Stimulated activated CD4-positive, alpha-beta T cell treated with anti-CD3 and anti-CD28 coated beads, Interleukin-15, amount 100 ng/mL, for 48 hours (primary cell): ENCODE results near the gene TIGAR.
A peak's percentile ranks its signal among the peaks of the same experiment; 100 is the strongest.

Source experiments
- DNase-seq, 2 donors: peaks; one replicate each; pipeline ENCODE4 v3.0.0-alpha.2; 2020; ENCODE audit warnings: low read depth in 2 of 2

TIGAR gene

DNA sequence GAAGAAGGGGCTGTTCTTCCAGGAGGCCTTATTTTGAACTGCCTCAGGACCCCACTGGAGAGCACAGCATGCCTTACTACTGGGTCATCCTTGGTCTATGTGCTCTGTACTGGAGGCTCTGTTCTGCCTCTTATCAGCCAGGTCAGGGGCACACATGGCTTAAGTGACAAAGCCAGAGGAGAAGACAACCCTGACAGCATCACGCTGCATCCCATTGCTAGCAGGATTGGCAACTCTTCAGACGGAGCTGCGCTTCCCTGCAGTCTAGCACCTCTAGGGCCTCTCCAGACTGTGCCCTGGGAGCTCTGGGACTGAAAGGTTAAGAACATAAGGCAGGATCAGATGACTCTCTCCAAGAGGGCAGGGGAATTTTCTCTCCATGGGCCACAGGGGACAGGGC, 17.3 kb upstream of the TIGAR start:
- DNase-seq: no peak

DNA sequence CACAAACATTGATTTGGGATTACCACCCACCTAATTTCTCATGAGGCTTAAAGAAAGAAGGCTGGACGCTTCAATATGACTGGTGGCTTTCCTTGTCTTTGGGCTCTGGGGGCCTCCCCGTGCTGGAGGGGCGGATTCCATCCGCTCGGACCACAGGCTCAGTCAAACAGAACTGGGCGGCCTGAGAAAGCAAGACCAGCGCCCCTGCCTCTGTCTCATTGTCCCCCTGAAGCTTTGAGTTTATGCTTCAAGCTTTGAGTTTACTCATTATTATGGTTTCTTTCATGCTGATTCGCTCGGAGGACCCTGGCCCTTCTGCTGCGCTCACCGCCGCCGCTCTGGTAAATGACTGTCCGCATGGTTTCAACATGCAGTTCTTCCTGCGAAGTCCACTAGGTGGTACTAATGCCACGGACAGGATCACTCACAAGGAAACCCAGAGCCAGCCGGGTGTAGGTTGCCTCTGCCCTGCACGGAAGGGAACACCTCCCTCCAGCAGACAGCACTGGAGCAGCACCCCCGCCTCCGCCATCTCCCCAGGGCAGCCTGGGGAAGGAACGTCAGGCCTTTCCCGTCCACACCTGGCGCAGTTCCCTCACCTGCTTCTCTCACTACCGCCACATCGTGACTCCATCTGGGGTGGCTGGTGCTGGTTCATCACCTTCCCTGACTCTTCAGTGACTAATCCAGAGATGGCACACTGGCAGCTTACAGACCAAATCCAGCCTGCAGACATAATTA, 13.2 kb upstream of the TIGAR start:
- no peak for DNase-seq

DNA sequence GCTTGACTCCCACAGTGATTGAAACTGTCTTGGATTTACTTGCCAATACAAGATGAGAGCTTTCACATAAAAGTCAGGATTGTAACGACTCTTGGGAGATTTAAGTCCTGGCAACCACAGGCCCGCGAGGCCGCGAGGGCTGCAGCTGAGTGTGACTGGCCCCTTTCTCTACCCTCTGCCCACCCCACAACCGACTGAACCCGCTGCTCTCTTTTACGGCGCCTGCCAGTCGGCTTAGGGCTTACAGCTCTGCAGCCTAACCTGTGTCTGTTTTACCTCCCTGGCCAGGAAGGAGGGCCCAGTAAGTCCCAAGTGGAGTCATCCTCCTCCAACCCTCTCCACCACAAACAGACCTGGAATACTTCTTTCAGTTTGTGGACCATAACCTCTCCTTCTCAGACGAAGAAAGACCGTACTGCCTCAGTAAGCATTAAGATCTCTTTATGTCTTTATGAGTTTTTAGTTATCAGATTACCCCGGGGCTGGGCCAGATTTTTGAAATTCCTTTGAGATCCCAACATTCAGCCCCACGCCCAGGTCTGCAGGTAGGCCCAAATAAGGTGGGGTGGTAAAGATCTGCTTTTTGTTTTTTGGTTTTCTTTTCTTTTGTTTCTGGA, 12.6 kb upstream of the TIGAR start:
- no peak for DNase-seq

DNA sequence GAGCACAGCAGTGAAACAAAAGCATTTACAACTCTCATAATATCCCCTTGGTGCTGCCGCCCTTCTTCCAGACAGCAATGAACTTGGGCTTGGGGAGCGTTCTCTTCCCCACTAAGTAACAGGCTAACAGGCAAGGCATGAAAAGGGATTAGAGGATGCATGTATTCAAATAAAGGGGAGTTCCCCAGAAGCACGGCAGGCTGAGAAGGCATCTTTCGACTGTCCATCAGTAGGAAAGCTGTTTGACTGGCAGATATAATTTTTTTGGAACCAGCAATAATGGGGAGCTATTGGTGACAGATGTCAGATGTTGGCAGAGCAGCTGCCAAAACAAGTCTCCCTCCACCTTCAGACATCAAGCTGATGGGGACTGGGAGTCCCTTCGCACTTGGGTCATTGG, 9.2 kb upstream of the TIGAR start:
- no peak for DNase-seq

DNA sequence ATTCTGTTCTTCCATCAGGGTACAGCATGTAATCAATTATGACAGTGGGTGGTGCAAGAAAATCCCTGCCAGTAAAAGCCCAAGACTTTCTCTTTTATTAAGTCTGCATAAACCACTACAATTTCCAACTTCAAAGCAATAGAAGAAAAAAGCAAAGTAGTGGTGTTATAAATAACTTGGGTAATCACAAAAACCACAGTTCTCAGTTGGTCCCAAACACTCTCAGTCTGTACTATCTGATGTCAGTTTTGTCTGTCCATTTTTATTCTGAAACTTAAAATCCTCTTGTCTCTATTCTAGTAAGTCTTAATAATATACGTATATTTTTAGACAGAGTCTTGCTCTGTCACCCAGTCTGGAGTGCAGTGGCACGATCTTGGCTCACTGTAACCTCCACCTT, 8.8 kb upstream of the TIGAR start:
- DNase-seq: no peak

DNA sequence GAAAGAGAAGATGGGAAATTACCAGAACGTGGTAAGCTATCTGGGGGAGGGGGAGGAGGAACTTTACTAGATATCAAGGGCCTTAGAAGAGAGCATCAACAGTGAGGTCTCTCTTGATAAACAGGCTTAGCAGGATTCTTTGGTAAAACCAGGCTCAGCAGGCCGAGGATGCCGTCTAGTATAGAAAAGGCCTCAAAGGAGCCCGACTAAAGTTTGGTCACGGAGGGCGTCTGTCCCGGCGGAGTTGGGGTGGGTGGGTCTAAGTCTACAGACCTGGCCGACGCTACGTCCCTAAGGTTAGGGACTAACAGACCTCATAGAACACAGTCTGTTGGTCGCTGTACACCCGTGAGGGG, 538 bp upstream of the TIGAR start:
- no peak for DNase-seq

DNA sequence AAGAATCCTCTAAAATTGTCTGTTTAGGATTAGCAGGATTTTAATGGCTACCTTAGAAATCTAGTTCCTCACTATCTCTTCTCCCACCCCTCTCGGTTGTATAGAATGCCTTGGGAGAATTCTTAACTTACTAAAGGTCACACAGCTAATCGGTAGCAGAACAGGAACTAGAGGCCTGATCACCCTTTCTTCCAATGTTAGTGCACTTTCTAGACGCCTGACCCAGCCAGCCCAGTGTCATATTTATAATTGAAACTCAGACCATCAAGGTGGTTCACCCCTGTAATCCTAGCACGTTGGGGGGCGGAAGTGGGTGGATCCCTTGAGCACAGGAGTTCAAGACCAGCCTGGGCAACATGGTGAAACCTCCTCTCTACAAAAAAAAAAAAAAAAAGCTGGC, 1.7 kb downstream of the TIGAR start:
- no peak for DNase-seq

DNA sequence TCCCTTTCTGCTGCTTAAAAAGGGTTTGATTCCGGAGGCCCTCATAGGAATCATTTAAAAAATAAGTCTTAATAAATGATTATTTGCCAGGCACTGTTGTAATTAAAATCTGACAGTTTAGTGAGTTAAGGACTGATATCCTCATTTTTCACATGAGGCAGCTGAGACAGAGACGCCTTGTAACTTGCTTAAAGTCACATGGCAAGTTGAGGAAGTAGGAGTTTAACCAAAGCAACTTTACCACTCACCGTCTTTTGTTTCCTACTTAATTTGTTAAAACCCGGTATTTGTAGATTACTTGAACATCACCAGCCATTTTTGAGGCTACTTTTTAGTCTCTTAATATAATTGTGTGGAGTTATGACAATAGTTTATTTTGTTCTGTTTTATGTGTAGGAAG, 2.4 kb downstream of the TIGAR start:
- DNase-seq: no peak

DNA sequence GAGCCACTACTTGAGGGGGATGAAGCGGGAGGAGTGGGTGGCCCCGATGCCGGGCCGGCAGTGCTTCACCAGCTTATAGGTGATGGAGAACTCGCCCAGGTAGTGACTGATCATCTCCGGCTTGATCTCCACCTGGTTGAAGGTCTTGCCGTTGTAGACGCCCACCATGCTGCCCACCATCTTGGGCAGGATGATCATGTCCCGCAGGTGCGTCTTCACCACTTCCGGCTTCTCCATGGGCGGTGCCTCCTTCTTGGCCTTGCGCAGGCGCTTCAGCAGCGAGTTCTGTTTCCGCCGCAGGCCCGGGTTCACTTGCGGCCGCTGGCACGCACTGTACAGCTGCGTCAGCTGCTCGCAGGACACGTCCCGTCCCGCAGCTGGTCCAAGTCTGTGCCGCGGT, 3.4 kb downstream of the TIGAR start:
- DNase-seq: no peak

DNA sequence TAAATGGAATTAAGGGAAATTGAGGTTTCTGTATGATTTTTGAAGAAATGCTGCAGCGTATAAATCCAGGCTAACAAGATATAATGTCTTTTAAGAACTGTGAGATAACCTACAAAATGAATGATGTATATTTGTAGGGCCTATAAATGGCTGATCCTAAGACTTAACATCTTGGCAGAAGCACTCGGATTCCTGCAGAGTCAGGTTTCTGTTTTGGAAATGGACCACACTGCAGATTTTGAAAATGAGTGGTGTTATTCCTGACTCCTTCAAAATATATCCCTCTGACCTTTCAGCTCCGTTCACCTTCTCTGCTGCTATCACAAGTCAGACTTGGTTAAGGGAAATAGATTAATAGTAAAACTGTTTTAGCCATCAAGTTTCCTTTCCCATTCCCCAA, 5.0 kb downstream of the TIGAR start:
- no peak for DNase-seq

DNA sequence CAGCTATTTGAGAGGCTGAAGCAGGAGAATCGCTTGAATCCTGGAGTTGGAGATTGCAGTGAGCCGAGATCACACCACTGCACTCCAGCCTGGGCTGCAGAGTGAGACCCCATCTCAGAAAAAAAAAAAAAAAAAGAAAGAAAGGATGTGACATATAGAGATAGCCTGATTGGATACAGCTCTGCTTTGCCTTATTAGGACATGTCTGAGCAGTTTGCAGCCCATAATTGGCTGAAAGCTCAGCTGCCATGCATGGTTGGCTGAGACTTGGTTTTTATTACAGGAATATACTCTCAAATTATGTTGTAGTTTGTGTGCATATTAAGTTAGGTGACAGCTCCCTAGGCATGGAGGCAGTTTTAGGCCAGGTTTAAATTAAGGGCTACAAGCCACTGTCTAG, 6.3 kb downstream of the TIGAR start:
- DNase-seq: no peak

DNA sequence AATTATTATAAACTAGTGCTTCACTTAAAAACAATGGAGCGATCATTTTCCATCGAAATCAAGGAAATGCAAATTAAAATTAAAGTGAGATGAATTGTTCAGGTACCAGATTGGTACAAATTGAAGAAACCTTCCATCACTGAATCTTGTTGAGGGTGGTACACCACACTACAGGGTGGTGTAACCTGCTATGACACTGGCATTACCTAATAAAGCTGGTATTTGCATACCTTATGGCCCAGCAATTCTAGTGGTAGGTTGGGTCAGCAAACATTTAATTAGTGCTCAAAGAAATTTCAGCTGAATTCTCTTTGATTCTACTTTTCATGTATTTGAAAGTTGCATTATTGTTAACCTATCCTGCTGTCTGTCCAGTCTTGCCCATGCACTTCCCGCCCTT, 9.2 kb downstream of the TIGAR start:
- DNase-seq: no peak

DNA sequence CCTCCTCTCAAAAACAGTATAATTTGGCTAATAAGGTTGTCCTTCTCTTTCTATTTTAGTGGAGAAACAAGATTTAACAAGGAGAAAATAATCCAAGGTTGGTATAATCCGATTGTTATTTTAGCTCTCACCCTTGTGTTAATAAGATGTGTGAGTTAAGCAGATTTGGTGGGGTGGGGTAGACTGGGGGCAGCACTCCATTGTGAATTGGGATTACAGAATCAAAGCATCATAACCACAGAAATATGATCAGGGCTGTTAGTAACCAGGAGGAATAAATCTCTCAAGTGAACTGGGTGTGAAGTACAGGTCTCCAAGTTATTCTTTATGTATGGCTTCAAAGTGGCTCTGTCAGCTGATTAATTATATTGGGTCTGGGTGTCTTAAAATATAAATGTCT, 10.2 kb downstream of the TIGAR start:
- no peak for DNase-seq

DNA sequence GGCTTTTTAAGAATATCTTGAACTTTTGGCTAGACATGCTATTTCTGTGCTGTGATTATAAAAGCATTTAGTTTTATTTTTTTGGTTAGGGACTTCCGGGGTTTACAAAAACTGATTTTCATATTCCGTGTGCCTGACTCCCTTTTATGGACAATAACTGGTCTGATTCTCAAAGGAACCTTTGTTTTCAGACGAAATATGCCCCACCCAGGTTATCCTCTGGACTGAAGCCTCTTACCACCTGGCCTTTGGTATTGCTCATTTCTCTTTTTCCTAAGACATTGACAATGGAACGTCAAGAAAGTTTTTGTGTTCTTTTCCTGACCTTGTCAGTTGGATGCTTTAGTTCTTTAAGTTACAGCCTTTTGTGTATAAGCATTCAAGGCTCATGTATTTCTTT, 10.8 kb downstream of the TIGAR start:
- DNase-seq: no peak

DNA sequence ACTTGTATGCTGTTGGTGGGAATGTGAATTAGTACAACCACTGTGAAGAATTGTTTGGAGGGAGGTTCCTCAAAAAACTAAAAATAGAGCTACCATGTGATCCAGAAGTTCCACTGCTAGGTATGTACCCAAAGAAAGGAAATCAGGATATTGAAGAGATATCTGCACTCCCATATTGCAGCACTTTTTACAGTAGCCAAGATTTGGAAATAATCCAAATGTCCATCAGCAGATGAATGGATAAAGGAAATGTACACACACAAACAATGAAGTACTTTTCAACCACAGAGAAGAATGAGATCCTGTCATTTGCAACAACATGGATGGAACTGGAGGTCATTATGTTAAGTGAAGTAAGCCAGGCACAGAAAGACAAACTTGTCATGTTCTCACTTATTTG, 25.9 kb downstream of the TIGAR start:
- DNase-seq: no peak

DNA sequence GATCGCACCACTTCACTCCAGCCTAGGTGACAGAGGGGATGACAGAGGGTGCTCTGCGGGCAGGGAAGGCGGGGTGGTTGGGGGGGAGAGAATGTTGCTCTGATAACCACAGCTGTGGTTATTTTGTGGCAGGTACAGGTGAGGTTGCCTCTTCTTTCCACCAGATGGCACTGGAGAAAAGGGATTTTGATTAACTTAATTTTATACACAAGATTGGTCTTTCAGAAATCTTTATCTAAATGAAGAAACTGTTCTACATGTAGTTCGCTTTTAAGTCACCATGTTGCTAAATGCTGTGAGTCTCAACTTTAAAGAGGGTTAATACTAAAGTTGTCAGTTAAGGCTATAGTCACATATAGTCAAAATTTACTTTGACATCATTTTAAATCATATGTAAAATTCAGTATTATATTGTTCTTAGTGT, 32.8 kb downstream of the TIGAR start:
- DNase-seq: peak in 1 of 2 donors; percentile 16

DNA sequence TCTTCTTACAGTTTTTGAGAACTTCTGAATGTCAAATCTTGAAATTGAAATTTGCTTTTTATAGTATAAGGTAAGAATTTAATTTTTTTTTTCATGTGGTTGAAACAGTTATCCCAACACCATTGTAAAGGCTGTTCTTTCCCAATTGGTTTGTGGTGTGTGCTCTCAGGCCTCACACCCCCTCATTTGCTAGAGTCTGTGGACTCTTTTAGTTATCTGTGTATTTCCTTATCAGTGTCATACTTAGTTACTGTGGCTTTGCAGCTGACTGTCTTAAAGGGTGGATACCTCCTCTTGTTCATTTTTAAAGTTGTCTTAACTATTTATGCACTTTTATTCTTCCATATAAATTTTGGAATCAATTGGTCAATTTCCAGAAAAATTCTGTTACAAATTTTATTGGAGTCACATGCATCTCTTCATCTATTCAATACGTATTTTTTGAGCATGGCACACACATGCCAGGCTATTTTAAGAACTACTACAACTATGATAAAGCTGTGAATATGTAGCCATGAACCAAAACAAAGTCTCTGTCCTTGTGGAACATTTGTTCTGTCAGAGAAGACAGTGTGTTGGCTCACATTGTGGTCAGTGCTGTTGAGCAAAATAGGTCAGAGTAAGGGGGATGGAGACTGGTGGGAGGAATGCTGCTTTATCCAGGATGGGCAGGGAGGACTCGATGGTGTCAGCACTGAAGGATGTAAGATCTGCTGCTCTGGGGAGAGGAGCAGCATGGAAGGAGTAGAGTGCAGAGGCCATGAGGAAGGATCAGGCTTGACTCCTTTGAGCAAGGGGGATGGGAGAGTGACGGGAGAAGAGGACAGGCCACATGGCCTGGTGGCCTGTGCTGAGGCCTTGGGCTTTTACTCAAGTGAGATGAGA, 34.4 kb downstream of the TIGAR start:
- DNase-seq: no peak

DNA sequence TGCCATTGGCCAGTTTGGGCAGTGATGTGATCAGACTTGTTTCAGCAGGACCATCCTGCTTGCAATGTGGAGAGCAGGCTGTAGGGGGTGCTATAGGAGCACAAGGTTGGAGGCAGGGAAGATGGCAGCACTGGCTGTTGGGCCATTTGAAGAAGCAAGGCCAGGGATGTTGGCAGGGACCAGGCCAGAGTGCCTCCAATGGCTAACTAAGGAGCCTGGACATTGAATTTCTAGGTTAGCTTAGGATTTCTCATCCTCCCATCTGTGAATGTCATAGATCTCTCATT, 35.0 kb downstream of the TIGAR start:
- DNase-seq: peak; percentile 36 to 63

DNA sequence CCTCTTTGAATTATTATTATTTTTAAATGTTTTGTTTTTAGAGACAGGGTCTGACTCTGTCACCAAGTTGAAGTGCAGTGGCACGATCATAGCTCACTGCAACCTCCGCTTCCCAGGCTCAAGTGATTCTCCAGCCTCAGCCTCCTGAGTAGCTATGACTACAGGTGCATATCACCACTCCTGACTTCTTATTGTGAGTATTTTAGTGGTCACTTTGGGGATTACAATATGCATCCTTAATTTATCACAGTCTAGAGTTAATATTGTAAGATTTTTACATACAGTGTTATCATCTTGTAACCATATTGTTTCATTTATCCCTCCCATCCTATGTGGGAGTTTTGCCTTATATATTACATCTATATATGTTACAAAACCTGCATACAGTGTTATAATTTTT, 45.1 kb downstream of the TIGAR start:
- no peak for DNase-seq

DNA sequence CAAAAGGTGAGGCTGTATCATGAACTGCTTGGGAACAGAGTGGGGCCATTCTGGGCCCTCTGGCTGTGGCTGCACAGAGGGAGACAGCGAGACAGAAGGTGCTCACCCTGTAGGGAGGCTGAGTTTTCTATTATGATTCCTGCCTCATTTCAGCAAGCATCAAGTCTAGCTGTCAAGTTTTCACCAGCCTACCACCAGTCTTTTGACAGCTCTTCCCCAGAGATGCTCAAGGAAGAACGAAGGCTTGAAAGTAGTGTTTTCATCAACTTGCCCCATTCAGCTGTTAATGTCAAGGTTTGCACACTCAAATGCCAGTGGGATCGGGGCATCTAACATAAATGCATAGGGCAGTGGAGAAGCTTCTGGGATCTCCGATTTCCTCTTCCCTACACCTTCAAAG, 48.5 kb downstream of the TIGAR start:
- DNase-seq: no peak

DNA sequence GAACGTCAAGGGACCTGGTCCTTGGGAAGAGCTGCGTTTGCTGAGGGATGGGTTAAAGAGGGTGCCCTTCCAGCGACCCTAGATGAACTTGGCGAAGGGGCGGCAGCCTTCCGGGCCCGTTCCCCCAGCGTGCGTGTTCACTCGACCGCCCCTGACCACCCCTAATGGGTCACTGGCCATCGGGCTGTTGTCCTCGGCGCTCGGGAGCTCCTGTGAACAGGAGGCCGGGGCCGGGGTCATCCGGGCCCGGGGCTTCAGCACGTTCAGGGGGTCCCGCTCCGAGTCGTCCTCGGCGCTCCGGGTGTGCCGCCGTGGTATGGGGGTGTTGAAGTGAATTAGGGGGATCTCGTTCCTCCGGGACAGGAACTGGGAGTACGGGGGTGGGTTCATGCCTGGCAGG, 49.3 kb downstream of the TIGAR start:
- DNase-seq: no peak

DNA sequence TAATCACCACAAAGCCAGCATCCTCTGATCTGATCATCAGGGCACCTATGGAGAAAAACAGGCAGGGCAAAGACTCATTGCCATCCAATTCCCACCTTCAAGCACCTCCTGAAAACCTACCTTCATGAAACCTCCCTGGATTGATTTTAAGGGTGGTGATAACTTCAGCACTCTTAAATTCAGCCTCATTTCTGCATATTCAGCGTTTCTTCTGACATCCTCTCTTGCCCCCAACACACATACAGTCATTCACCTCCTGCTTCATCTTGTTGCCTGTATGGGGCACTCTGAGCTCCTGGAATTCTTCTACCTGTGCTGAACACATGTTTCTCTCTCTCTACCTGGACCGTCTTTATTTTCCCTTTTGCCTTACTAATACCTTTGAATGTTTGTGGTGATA, 51.6 kb downstream of the TIGAR start:
- DNase-seq: no peak

DNA sequence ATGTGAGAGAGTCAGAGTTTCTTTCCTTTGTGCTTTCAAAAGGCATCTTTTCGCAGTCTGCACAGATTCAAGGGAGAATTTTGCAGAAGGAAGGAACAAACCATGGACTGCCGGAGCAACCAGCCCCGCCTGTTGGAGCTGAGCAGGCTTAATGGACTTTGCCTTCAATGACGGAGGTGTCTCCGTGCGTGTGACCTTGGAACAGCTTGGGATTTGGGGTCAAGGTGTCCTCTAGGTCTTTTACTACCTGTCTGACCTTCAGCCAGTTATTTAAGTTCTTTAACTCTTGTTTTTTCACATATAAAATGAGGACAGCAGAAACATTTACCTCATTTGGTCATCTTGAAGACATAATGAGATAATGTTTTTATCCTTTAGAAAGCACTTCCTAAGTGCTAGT, 54.4 kb downstream of the TIGAR start:
- no peak for DNase-seq
